T-helper 2 cell treated with Interferon-gamma antibody and Interleukin-4, amounts not matched to agents 5 μg/mL and 100 μg/mL, for 36 hours (primary cell): ENCODE results near the gene OR11H7.
"Not testable (repeated sequence)": the region's sequence is repeated elsewhere in the genome, so short reads cannot be mapped to it uniquely, and the experiment has no call there.

Source experiments
- DNase-seq: peaks from one replicate; pipeline ENCODE4 v3.0.0; 2021; ENCODE audit warnings: low spot score
- H3K27ac Mint-ChIP-seq: one replicate; pipeline ENCODE4 v1.8.0; 2021; ENCODE audit warnings: mild to moderate bottlenecking, mixed read lengths
- H3K27me3 Mint-ChIP-seq: one replicate; pipeline ENCODE4 v1.8.0; 2021; ENCODE audit warnings: low read depth, mixed read lengths
- H3K36me3 Mint-ChIP-seq: one replicate; pipeline ENCODE4 v1.8.0; 2021; ENCODE audit warnings: low read depth, mixed read lengths
- H3K4me1 Mint-ChIP-seq: one replicate; pipeline ENCODE4 v1.8.0; 2021; ENCODE audit warnings: low read depth, mixed read lengths
- H3K4me3 Mint-ChIP-seq: one replicate; pipeline ENCODE4 v1.8.0; 2022; ENCODE audit warnings: mild to moderate bottlenecking, moderate library complexity, mixed read lengths
- H3K9me3 Mint-ChIP-seq: one replicate; pipeline ENCODE4 v1.8.0; 2021; ENCODE audit warnings: mixed read lengths

OR11H7 gene

DNA sequence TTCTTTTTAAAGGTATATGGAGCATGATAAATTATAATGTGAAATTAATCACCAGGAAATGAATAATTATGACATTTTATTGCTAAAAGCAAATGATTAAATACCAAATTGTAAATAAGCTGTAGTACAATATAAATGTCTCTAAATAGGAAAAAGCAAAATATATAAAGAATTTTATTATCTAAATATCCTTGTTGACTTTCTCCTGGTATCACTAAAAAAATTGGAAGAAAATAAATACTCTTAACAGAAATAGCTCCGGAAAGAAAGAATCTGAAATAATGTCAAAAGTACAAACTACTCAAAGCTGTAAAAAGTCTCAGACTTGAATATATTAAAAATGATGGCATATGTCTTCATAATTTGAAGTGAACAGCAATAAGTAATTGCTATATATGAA, at the start of gene OR11H7:
Gene OR11H7, plus strand, starts transcription at position 301 of the 400 bp plus-strand sequence.
- no peaks in the 10 kb centered on the region for H3K27me3 Mint-ChIP-seq
- H3K4me3 Mint-ChIP-seq, result no peak within 1 kb of the TSS
- no peaks in the 10 kb centered on the region for H3K9me3 Mint-ChIP-seq
- H3K27ac Mint-ChIP-seq, result no peak within 1 kb of the TSS
- H3K4me1 Mint-ChIP-seq, result no peaks in the 10 kb centered on the region
- DNase-seq, result no peak
- no peaks in the 10 kb centered on the region for H3K36me3 Mint-ChIP-seq

DNA sequence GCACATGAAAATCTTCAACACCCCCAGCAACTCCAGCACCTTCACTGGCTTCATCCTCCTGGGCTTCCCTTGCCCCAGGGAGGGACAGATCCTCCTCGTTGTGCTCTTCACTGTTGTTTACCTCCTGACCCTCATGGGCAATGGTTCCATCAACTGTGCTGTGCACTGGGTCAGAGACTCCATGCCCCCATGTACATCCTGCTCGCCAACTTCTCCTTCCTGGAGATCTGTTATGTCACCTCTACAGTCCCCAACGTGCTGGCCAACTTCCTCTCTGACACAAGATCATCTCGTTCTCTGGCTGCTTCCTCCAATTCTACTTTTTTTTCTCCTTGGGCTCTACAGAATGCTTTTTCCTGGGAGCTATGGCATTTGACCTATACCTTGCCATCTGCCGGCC, 49.6 kb upstream of the OR11H7 start:
- Mint-ChIP-seq H3K27me3 (no peaks in the 10 kb centered on the region), H3K4me3 (no peak overlapping the region), H3K36me3 (no peaks in the 10 kb centered on the region), H3K9me3 (no peaks in the 10 kb centered on the region), H3K4me1 (no peaks in the 10 kb centered on the region), H3K27ac (no peak overlapping the region)
- DNase-seq, result no peak

DNA sequence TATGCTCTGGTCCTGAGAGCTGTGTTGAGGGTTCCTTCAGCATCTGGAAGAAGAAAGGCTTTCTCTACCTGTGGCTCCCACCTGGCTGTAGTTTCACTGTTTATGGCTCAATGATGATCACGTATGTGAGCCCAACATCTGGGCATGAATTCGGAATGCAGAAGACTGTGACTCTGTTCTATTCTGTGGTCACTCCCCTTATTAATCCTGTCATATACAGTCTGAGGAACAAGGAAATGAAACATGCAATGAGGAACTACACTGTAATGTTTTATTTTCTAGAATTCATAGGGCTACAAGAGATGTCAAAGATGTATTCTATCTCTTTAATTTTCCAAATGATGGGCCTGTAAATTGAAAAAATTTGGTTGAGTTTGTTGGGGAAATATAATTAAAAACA, 48.9 kb upstream of the OR11H7 start:
- Mint-ChIP-seq H3K9me3 (no peaks in the 10 kb centered on the region), H3K36me3 (no peaks in the 10 kb centered on the region), H3K4me1 (no peaks in the 10 kb centered on the region), H3K27ac (no peak overlapping the region), H3K27me3 (no peaks in the 10 kb centered on the region), H3K4me3 (no peak overlapping the region)
- no peak for DNase-seq

DNA sequence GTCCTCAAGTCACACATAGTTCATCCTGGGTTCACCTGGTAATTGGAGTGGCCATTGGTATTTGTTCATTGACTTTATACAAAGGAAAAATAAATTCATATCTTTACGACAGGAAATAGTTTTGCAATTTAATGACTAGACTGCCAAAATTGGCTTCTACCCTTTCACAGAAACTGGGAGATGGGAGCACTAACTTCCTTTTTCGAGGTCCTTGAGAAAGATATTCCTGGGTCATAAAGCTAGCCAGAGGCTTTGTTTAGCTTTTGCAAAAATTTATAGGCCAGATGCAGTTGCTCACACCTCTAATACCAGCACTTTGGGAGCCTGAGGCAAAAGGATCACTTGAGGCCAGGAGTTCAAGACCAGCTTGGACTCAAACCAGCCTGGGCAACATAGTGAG, 48.3 kb upstream of the OR11H7 start:
- no peaks in the 10 kb centered on the region for H3K9me3 Mint-ChIP-seq
- DNase-seq, result no peak

DNA sequence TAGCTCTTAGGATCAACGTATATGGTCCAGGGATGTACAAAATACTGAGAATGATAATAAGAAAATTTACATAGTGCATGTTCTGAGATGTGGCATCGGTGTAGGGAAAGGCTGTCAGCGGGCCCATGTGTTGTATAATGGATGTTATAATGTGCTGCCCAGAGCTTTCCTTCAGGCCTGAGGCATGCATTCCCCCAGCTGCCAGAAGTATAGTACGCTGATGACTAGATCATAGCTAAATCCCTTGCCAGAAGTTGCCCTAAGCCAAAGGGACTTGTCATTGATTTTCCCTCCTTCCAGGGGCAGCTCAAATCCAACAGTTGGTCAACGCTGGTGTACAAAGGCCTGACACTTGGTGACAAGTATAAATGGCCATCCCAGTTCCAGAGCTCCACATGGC, 44.6 kb upstream of the OR11H7 start:
- no peak overlapping the region for H3K4me3 Mint-ChIP-seq
- H3K27me3 Mint-ChIP-seq, result no peaks in the 10 kb centered on the region
- no peaks in the 10 kb centered on the region for H3K4me1 Mint-ChIP-seq
- H3K27ac Mint-ChIP-seq, result no peak overlapping the region
- DNase-seq, result no peak
- no peaks in the 10 kb centered on the region for H3K9me3 Mint-ChIP-seq
- H3K36me3 Mint-ChIP-seq, result no peaks in the 10 kb centered on the region

More for the DNA sequence above, 48.3 kb upstream of the OR11H7 start:
- Mint-ChIP-seq H3K36me3 (no peaks in the 10 kb centered on the region), H3K4me3 (no peak overlapping the region), H3K27ac (no peak overlapping the region), H3K4me1 (no peaks in the 10 kb centered on the region), H3K27me3 (no peaks in the 10 kb centered on the region)

DNA sequence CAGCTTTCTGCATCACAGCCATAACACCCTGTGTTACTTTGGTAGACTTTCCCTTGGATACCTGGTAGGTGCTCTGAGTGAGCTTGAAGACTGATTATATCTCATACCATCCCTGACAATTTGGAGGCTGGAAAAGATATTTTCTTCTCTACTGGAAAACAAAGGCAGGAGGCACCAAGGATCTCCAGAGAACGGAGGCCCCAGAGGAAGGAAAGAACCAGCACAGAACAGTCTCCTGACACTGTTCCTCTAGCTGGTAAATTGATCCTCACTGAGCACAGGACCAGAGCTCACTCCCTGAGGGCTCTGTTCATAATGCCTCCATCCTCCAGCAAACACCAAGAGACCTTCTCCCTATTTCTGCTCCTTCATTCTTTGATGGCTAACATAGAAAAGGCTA, 38.2 kb upstream of the OR11H7 start, which contains the start of gene OR11G2:
Gene OR11G2, plus strand, starts transcription at position 301 of the 400 bp plus-strand sequence. CDS start 6,542 bp downstream, outside the sequence.
- no peaks in the 10 kb centered on the region for H3K9me3 Mint-ChIP-seq
- no peak within 1 kb of the TSS for H3K4me3 Mint-ChIP-seq
- no peak for DNase-seq

DNA sequence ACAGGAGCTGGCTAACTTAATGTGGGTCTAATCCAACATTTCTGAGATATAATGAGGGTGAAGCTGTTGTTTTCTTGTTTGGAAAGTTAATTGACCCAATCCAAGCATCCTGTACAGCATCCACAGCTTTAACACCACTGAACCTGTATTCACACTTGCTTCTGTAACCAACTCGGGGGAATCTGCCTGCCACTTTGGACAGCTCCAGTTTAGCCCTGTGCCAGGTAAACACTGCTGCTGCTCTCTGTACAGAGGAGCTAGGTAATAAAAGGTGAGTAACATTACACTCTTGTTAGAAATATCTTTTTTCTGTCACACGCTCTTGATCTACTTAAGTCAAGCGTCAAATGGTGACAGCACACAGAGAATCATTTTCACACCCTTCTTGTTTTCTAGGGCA, 37.4 kb upstream of the OR11H7 start:
- no peak overlapping the region for H3K4me3 Mint-ChIP-seq
- no peaks in the 10 kb centered on the region for H3K27me3 Mint-ChIP-seq
- H3K9me3 Mint-ChIP-seq, result no peaks in the 10 kb centered on the region
- H3K4me1 Mint-ChIP-seq, result no peaks in the 10 kb centered on the region
- no peaks in the 10 kb centered on the region for H3K36me3 Mint-ChIP-seq
- no peak overlapping the region for H3K27ac Mint-ChIP-seq
- no peak for DNase-seq

More for the DNA sequence above, 38.2 kb upstream of the OR11H7 start, which contains the start of gene OR11G2:
- Mint-ChIP-seq H3K27ac (no peak within 1 kb of the TSS), H3K27me3 (no peaks in the 10 kb centered on the region), H3K4me1 (no peaks in the 10 kb centered on the region), H3K36me3 (no peaks in the 10 kb centered on the region)

DNA sequence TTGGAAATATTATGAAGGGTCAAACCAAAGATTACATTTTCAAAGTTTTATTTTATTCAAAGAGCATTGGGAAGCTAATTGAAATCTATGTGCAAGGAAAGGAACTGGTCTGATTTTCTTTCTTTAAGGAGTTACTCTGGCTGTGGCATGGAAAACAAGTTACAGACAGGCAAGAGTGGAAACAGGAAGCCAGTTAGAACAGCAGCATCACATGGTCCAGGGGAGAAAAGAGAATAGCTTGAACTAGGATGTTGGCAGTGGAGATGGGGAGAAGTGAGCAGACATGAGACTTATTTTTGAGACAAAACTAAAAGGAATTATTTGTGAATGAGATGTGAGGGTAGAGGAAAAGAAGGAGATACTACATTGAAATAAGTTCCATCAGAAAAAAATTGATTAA, 34.7 kb upstream of the OR11H7 start:
- H3K27ac Mint-ChIP-seq, result no peak overlapping the region
- no peak for DNase-seq
- no peaks in the 10 kb centered on the region for H3K9me3 Mint-ChIP-seq
- no peaks in the 10 kb centered on the region for H3K27me3 Mint-ChIP-seq
- H3K4me3 Mint-ChIP-seq, result no peak overlapping the region
- H3K4me1 Mint-ChIP-seq, result no peaks in the 10 kb centered on the region
- no peaks in the 10 kb centered on the region for H3K36me3 Mint-ChIP-seq

DNA sequence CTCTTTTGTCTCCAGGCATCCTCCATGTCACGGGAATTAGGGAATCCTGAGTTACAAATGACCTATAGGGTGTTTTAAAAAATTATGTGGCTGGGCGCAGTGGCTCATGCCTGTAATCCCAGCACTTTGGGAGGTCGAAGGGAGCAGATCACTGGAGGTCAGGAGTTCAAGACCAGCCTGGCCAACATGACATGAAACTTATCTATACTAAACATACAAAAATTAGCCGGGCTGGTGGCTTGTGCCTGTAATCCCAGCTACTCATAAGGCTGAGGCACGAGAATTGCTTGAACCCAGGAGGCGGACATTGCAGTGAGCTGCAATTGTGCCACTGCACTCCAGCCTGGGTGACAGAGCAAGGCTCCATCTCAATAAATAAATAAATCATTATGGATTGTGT, 33.6 kb upstream of the OR11H7 start:
- not testable (repeated sequence) for H3K36me3 Mint-ChIP-seq, DNase-seq, H3K27ac Mint-ChIP-seq, H3K4me1 Mint-ChIP-seq, H3K27me3 Mint-ChIP-seq, H3K4me3 Mint-ChIP-seq, H3K9me3 Mint-ChIP-seq

DNA sequence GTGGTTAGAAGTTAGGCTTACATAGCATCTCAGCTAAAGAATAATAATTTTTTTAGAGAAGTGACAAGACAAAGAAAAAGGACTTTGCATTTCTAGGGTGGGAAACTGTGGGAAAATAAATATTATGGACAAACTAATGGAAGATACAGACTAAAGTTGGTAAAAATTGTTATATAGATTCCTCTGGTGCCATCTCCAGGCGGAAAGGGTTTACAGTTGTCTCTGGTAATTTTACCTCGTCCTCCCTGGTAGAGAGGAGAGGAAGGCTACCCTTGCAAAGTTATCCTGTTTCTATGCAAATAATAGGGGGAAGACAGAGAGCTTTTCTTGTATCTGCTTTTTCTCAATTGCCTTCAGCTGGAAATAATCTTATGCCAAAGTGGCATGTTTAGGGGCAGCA, 32.9 kb upstream of the OR11H7 start:
- H3K27me3 Mint-ChIP-seq, result no peaks in the 10 kb centered on the region
- no peak overlapping the region for H3K4me3 Mint-ChIP-seq
- no peaks in the 10 kb centered on the region for H3K4me1 Mint-ChIP-seq
- no peak for DNase-seq
- no peaks in the 10 kb centered on the region for H3K9me3 Mint-ChIP-seq
- no peak overlapping the region for H3K27ac Mint-ChIP-seq
- no peaks in the 10 kb centered on the region for H3K36me3 Mint-ChIP-seq

DNA sequence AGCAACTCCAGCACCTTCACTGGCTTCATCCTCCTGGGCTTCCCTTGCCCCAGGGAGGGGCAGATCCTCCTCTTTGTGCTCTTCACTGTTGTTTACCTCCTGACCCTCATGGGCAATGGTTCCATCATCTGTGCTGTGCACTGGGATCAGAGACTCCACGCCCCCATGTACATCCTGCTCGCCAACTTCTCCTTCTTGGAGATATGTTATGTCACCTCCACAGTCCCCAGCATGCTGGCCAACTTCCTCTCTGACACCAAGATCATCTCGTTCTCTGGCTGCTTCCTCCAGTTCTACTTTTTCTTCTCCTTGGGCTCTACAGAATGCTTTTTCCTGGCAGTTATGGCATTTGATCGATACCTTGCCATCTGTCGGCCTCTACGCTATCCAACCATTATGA, 31.3 kb upstream of the OR11H7 start:
- no peaks in the 10 kb centered on the region for H3K9me3 Mint-ChIP-seq
- DNase-seq, result no peak
- H3K27ac Mint-ChIP-seq, result no peak overlapping the region
- H3K4me1 Mint-ChIP-seq, result no peaks in the 10 kb centered on the region
- no peaks in the 10 kb centered on the region for H3K27me3 Mint-ChIP-seq
- H3K36me3 Mint-ChIP-seq, result no peaks in the 10 kb centered on the region
- no peak overlapping the region for H3K4me3 Mint-ChIP-seq

DNA sequence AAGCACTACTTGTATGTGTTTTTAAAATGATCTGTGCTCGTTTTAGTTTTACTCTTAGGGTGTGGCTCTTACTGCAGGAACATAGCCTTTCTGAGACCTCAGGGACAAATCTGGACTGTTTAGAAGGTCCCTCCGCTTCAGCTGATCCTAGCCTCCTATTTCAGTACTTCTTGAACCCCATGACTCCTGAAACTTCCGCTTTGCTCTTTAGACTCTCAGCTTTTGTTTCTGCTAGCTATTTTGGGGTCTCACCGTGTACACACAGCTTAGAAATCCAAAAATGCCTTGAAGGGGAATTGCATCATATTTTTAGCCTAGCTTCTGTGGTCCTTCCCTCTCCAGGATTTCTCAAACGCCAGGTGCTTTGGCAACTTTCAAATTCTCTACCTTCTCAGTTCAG, 29.8 kb upstream of the OR11H7 start:
- Mint-ChIP-seq H3K27ac (no peak overlapping the region), H3K27me3 (no peaks in the 10 kb centered on the region), H3K36me3 (no peaks in the 10 kb centered on the region), H3K9me3 (no peaks in the 10 kb centered on the region), H3K4me3 (no peak overlapping the region), H3K4me1 (no peaks in the 10 kb centered on the region)
- DNase-seq, result no peak

DNA sequence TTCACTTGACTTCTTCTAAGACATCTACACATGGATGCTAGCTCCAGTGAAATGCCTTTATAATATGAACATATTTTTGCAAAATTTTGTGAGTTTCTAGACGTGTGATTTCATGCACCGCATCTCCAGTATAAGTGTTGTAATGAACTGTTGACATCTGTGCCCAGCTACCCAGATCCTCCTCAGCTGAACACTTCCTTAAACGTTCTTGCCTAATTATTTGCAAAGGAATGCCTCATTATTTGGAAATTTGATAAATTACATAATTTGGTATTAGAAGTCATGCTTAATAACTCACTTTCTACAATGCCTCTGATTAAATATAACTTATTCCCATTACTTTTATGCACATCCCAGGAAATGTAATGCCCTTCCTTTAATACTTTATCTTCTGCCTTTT, 24.1 kb upstream of the OR11H7 start:
- Mint-ChIP-seq H3K27ac (no peak overlapping the region), H3K4me1 (no peaks in the 10 kb centered on the region)

DNA sequence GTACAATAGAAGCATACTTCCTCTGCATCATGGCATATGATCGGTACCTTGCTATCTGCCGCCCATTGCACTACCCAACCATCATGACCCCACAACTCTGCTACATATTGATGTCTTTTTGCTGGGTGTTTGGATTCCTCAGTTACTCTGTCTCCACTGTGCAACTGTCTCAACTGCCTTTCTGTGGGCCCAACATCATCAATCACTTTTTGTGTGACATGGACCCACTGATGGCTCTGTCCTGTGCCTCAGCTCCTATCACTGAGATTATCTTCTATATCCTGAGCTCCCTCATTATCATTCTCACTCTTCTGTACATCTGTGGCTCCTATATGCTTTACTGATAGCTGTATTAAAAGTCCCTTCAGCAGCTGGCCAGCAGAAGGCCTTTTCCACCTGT, 19.2 kb upstream of the OR11H7 start:
- H3K9me3 Mint-ChIP-seq, result no peaks in the 10 kb centered on the region
- no peaks in the 10 kb centered on the region for H3K27me3 Mint-ChIP-seq
- H3K4me3 Mint-ChIP-seq, result no peak overlapping the region
- H3K27ac Mint-ChIP-seq, result no peak overlapping the region
- H3K36me3 Mint-ChIP-seq, result no peaks in the 10 kb centered on the region
- no peak for DNase-seq
- no peaks in the 10 kb centered on the region for H3K4me1 Mint-ChIP-seq

More for the DNA sequence above, 24.1 kb upstream of the OR11H7 start:
- H3K9me3 Mint-ChIP-seq, result no peaks in the 10 kb centered on the region
- no peak for DNase-seq
- no peaks in the 10 kb centered on the region for H3K36me3 Mint-ChIP-seq
- H3K4me3 Mint-ChIP-seq, result no peak overlapping the region
- H3K27me3 Mint-ChIP-seq, result no peaks in the 10 kb centered on the region

DNA sequence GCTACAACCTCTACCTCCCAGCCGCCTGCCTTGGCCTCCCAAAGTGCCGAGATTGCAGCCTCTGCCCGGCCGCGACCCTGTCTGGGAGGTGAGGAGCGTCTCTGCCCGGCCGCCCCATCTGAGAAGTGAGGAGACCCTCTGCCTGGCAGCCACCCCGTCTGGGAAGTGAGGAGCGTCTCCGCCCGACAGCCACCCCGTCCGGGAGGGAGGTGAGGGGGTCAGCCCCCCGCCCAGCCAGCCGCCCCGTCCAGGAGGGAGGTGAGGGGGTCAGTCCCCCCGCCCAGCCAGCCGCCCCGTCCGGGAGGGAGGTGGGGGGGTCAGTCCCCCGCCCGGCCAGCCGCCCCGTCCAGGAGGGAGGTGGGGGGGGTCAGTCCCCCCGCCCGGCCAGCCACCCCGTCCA, 16.4 kb upstream of the OR11H7 start:
- H3K4me1 Mint-ChIP-seq, H3K36me3 Mint-ChIP-seq, H3K27me3 Mint-ChIP-seq, H3K27ac Mint-ChIP-seq, DNase-seq, H3K4me3 Mint-ChIP-seq, H3K9me3 Mint-ChIP-seq: not testable (repeated sequence)
